Stimulated activated naive CD8-positive, alpha-beta T cell treated with anti-CD3 and anti-CD28 coated beads, Interleukin-15, Interleukin-2, amounts not matched to agents 100 U/mL and 50 U/mL, for 24 hours (primary cell): ENCODE results near the gene BRSK2.

Experiments
- ATAC-seq: fragments of 150-1000 bp; cut with Tn5 transposase; one replicate; pipeline ENCODE4 v1.10.0; 2021
- DNase-seq: peaks from one replicate; pipeline ENCODE4 v3.0.0; 2021

The BRSK2 gene

GRCh38 chr11:1375955-1376258 is 13.8 kb upstream of the BRSK2 start:
- DNase-seq (no peak), ATAC-seq (no peak)

DNA sequence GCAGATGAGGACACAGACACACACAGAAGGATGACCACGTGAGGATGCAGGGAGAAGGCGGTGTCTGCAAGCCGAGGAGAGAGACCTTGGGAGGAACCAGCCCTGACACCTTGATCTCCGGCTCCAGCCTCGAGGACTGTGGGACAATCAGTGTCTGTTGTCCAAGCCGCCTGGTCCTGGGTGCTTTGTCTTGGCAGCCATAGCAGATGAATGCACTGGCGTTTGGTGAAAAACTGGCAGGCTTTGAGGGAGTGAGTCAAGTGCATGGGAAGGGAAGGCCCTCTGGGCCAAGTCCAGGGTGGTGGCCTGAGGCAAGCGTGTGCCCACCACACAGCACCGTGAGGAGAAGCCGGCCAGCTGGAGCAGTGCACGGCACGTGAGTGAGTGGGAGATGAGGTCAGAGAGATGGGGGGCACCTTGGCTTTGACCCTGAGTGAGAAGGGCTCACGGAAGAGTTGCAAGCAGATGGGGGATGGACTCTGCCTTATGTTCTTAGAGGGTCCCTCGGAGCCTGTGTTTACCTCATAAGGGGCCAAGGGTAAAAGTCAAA is 12.4 kb upstream of the BRSK2 start:
- DNase-seq, result no peak
- ATAC-seq, result no peak

GRCh38 chr11:1381793-1382425 is 7.8 kb upstream of the BRSK2 start:
- ATAC-seq (no peak), DNase-seq (no peak)

GRCh38 chr11:1382429-1382828 is 7.3 kb upstream of the BRSK2 start:
- ATAC-seq, result no peak
- no peak for DNase-seq

- DNase-seq, result peak; percentile 85
- ATAC-seq, result peak; percentile 82
Measured at GRCh38 chr11:1382831-1383607, 6.7 kb upstream of the BRSK2 start.

GRCh38 chr11:1384199-1384970 is 5.3 kb upstream of the BRSK2 start:
- peak; percentile 60 for DNase-seq
- no peak for ATAC-seq

DNA sequence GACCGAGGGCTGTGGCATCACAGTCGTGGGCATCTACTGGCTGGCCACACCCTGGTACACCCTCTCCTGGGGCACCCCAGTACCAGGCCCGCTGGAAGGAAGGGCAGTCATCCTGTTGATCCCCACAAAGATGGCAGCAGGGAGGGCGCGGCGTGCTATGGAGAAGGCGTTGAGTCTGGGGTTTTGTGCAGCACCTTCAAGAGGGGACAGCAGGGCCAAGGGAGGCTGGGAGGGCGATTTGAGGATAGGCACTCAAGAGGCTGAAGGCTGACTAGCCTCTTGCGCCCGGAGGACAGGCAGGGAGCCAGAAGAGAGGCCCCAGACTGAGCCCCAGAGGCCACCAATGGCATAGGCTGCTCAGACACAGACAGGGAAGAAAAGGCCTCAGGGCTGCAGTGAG is 2.2 kb upstream of the BRSK2 start:
- no peak for DNase-seq
- ATAC-seq, result no peak

- ATAC-seq (no peak), DNase-seq (no peak)
Measured at GRCh38 chr11:1387961-1388762, 1.6 kb upstream of the BRSK2 start.

GRCh38 chr11:1388763-1389102 is 1.0 kb upstream of the BRSK2 start:
- no peak for DNase-seq

DNA sequence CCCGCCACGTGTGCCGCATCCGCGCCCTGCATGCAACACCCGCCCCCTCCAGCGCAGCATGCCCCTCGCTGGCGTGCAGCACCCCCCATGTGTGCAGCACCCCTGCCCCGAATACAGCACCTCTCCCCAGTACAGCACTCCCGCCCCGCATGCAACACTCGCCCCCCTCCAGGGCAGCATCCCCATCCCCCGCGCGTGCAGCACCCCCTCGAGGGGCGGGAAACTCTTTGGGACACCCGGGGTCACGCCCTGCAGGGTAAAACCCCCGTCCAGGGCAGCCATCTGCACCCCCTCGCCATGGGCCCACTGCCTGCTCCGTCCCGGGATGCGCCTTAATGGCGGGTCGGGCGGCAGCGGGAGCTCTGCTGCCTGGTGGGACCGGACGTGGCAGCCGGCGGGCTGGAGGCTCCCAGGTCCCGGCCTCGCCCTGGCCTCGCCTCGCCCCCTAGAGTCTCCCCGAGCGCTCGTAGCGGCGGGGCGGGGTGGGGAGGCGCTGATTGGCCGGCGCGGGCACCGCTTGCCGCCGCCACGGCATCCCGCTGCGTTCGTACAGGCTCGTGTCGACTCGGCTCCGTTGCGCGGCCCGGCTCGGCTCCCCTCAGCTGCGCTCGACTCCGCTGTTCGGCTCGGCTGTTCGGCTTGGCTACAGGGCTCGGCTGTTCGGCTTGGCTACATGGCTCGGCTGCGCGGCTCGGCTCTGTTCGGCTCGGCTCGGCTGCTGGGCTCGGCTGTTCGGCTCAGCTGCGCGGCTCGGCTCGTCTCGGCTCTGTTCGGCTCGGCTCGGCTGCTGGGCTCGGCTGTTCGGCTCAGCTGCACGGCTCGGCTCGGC is 417 bp upstream of the BRSK2 start:
- DNase-seq (peak; percentile 94), ATAC-seq (peak; percentile 98)

More at GRCh38 chr11:1388763-1389102, 1.0 kb upstream of the BRSK2 start:
- no peak for ATAC-seq

DNA sequence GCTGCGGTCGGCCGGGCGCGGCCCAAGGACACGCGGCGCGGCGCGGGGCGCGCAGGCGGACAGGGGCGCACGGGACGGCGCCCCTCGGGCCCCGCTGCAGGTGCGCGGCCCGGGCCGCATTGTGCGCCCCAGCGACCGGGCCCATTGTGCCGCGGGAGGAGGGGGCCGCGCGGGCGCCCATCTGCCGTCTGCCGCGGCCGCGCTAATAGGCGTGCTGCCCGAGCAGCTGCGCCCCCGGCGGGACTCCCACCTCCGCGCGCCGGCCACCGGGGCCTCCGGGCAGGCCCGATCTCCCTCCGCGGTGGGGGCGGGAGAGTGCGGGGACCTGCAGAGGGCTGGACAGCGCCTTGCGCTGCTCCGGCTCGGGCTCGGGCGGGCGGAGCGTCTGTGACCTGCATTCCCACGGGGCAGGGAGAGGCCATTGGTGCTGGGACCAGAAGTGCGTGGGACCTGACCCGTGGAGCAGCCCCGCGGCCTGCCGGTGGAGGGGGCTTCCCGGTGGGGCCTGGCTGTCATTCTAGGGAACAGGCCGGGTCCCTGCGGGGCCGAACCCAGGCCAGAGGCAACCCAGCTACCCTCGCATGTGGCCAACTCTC is 933 bp downstream of the BRSK2 start:
- no peak for ATAC-seq

DNA sequence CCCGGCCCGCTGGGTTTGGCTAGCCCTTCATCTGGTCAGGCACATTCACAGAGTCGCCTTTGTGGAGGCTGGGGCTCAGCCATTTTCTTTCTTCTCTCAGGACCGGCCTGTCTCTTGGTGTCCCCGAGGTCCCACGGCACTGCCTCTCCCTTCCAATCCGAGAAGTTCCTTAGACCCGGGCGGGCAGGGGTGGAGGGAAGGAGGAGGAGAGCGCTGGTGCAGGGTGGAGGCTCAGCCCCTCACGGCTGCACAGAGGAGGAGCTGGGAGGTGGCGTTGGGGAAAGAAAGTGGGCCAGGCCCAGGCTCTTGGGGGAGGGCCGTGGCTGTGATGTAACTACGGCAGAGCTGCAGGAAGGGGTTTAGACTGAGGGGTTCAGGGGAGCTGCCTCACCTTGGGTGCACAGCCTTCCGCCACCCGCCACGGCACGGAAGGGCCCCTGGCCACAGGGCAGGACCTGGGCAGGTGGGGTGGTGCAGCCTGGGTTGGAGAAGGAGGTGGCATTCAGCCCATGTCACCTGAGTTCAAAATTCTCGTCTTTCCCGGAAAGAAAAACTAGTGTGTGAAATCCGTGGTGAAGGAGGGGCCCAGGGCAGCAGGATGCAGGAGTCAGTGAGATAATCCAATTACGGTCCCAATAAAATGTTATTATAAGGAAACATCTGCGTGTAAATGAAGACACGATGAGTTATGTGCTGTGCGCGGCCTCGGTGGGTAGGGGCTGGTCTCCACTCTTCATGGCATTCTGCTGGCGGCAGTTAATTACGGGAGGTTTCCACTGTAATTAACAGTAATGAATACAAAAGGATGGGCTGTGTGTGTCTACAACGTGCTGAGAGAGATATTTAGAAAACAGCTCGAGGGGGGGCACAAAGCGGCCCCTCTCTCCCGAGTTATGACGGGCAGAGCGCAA is 1.7 kb downstream of the BRSK2 start:
- ATAC-seq, result no peak
- DNase-seq, result no peak

More for the DNA sequence above, 933 bp downstream of the BRSK2 start:
- DNase-seq, result no peak

DNA sequence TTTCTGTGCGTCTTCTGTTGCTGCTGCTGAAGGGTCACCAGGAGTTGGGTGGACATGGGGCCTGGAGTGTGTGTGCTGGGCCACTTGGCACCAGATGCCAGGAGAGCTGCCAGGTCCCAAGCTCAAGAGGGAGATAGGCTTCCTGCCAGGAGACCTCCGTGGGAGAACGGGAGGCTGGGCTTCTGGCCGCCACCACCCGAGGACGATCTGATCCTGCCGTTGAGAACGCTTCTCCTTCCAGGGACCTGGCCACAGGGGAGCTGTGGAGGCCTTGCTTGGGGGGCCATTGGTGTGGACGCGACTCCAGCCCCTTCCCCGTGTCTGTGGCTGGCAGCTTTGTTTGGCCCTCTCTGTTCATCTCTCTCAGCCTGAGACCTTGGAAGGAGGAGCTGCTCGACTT is 2.4 kb downstream of the BRSK2 start:
- DNase-seq, result no peak
- no peak for ATAC-seq

DNA sequence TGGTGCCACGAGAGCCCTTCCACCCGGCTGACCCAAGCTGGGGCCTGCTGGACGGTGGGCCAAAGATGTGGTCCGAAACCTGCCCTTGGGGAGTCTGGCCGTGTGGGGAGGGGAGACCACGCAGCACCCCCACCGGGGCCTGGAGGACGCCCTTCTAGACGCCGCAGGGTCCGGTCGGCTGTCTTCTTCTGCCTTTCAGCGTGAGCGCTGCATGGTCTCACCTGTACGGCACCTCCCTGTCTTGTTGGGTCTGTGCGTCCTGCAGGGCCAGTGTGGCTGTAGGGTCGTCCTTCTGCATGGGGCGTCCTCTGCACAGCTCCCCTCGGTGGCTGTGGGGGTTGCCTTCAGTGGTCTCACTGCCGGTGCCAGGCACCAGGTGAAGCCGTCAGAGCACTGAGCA is 2.8 kb downstream of the BRSK2 start:
- ATAC-seq (no peak), DNase-seq (no peak)

- no peak for DNase-seq
- ATAC-seq, result no peak
Measured at GRCh38 chr11:1393038-1393710, 3.4 kb downstream of the BRSK2 start.

DNA sequence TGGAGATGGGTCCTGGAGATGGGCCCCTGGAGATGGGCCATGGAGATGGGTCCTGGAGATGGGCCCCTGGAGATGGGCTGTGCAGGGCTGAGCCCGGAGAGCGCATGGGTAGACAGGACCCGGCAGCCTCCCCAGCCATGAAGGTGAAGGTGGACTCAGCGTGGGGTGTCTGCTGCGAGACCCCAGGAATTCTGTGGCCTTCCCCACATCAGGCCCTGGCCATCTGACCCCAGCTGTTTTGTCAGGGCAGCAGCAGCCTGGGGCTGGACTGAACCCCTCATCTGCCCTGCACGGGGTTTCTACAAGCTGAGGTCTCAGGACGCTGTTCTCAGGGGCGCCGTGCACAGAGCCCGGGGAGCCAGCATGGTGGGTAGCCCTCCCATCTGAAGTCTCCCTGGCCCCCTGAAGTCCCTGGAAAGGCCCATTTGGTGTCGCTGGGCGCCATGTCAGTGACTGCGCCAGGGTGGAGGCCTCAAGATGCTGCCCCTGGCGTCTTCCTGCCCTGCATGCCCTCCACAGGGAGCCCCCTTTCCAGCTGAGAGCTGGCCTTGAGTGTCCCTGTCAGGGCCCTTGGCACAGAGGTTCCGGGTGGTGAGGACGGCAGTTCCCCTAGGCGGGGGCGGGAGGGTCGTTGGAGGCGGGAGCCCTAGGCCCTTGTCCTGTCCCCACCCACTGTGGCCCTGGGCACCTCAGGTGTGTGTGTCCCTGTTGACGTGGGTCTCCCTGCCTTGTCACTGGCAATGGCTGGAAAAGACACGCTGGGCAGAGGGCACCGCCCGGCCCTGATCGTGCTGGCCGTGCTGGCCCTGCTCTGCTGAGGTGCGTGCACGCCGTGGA is 5.4 kb downstream of the BRSK2 start:
- ATAC-seq (no peak), DNase-seq (no peak)

GRCh38 chr11:1395773-1396374 is 6.1 kb downstream of the BRSK2 start:
- DNase-seq, result no peak
- ATAC-seq, result no peak

DNA sequence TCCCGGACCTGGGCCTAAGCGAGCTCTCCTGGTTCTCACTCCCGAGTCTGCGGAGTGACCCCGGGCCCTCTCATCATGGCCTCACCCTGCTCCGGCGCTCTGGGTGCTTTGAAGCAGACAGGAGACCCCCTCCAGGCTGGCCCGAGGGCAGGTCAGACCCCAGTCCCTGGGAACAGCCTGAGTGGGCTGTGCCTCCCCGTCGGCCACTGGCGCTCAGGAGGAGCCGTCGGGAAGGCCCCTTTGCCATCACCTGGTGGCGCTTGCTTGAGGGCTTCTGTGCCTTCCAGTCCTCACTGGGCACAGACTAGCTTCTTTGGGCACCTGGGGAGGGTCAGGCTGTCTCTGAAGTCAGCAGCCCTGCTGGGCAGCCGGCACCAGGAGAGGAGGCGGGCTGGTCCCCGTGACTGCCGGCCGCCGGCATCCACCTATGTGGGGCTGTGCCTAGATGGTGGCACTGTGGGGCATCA is 6.7 kb downstream of the BRSK2 start:
- ATAC-seq (no peak), DNase-seq (no peak)
